Measurements from ENCODE around the gene GOLGA8T.
A peak's percentile ranks its signal among the peaks of the same experiment; 100 is the strongest.
"Not testable (repeated sequence)": the region's sequence is repeated elsewhere in the genome, so short reads cannot be mapped to it uniquely, and the experiment has no call there.

GOLGA8T gene

DNA sequence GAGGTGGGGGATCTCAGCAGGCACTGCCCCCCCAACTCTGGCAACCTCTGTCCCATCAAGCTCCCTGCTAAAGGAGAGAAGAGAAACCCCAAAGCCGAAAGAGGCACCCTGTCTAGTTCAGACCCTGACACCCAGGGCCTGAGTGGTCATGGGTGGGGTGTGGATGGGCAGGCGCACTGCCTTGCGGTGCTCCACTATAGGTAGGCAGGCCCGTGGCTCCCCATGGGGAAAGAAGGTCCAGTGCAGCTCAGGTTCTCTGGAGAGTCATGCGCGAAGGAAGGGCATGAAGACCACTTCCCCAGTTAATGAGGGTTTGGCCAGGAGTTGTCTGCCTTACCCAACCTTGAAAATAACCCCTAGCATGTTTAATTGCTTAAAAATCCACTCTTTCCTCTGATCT, 40.4 kb downstream of the GOLGA8T start:
- DNase-seq, H3K27me3 Mint-ChIP-seq, H3K4me3 Mint-ChIP-seq, H3K4me1 Mint-ChIP-seq, ATAC-seq, H3K27ac Mint-ChIP-seq, H3K9me3 Mint-ChIP-seq: not testable (repeated sequence)

DNA sequence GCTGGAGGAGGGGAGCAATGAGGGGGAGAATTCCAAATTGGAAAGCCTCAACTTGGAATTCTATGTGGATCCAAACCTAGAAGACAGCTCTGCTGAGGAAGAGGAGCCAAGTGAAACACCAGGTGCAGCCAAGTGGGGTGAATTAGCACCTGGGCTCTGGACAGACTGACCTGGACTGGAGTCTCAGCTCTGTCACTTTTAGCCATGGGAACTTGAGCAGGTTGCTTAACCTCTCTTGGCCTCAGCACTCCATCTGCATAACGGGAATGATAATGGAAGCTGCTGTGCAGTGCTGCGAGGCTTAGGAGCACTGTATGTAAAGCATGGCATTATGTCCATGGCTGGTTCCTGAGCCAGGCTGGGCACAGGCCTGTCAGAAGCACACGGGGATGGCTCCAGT, 41.8 kb downstream of the GOLGA8T start:
- not testable (repeated sequence) for H3K4me1 Mint-ChIP-seq, ATAC-seq, H3K9me3 Mint-ChIP-seq, H3K4me3 Mint-ChIP-seq, DNase-seq, H3K27me3 Mint-ChIP-seq, H3K27ac Mint-ChIP-seq

DNA sequence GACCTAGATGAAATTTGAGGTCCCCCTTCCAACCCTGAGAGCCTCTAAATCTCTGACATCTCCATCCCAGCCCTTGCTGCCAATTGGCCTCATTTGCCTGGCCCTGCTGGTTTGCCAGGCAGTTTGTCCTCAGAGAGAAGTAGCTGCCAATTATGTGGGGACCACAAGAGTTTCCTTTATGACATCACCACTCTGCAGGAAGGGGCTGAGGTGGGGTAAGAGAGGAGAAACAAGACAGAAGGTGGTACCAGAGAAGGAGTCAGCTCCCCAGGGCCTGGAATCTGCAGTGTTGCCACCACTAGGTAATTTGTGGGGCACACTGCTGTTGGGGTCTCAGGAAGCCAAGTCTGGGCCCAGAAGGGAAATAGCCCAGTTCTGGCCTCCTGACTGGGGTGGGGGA, 45.0 kb downstream of the GOLGA8T start:
- DNase-seq, H3K27me3 Mint-ChIP-seq, H3K27ac Mint-ChIP-seq, H3K4me1 Mint-ChIP-seq, H3K4me3 Mint-ChIP-seq, H3K9me3 Mint-ChIP-seq: not testable (repeated sequence)
- ATAC-seq, result peak; percentile 72

DNA sequence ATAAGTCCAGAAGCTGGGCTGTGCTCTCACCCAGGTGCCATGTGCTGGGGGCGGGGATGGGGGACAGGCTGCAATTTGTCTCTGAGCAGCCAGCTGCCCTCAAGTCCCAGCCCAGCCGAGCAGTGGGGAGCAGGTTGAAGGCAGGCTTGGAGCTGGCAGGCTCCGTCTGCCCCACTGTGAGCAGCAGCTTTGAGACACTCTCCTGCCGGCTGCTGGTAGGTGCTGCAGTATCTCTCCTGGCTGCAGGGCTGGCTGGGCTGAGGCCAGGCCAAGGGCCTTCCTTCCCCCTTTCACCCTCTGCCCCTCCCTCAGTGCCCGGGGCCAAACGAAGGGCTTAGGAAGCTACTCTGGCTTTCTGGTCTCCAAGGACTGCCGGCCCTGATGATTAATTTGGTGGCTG, 50.6 kb downstream of the GOLGA8T start:
- H3K27ac Mint-ChIP-seq, DNase-seq, H3K27me3 Mint-ChIP-seq, H3K4me1 Mint-ChIP-seq, ATAC-seq, H3K4me3 Mint-ChIP-seq, H3K9me3 Mint-ChIP-seq: not testable (repeated sequence)

DNA sequence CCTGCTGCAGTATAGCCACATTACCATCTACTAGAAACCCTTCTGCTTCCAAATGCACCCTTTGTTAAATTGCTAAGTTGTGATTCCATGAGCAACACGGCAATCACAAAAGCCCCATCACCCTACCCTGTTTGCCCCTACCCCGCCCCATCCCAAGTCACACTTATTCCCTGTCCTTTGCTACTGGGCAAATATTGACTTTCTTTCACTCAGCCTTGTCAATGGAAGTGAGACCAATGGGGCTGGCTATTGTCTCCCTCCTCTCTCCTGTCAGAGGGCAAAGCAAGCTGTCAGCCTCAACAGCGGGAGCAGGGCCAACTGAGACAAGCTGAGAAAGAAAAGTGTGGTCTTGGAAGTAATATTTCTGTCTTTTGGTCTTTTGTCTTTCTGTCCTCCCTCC, 52.6 kb downstream of the GOLGA8T start:
- H3K4me1 Mint-ChIP-seq, H3K4me3 Mint-ChIP-seq, ATAC-seq, H3K27me3 Mint-ChIP-seq, DNase-seq, H3K27ac Mint-ChIP-seq, H3K9me3 Mint-ChIP-seq: not testable (repeated sequence)

DNA sequence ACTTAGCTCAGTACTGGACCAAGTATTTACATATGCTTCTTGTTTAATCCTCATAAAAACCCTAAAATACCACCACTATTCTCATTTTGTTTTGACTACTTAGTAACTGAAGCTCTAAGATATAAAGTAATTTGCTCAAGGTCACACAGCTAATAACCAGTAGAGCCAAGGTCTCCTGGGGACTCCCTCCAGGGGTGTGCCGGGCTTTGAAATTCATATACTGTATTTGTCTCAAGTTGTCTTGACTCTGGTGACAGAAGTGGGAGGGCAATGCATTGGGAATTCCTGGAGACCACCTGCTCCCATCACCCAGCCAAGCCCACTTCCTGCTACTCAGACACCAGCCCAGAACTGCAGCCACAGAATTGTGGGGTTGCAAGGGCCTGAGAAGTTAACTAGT, 54.9 kb downstream of the GOLGA8T start:
- not testable (repeated sequence) for ATAC-seq, DNase-seq, H3K27me3 Mint-ChIP-seq, H3K4me1 Mint-ChIP-seq, H3K9me3 Mint-ChIP-seq, H3K4me3 Mint-ChIP-seq, H3K27ac Mint-ChIP-seq

DNA sequence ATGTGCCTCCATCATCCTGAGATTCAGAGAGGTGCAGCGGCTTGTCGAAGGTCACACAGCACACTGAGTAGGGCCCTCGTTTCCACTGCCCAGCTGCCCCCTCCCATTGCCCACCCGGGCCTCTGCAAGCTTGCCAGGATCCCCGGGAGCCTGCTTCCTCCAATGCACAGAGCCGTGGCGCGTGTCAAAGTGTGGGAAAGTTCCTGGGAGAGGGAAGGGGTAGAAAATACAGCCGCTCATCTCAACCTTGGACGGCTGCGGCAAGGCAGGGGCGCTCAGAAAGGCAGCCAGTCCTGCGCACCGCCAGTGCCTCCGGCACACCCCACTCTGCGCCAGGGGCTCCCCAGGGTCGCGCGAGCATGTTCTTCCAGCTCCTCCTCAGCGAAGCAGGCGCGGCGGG, 56.3 kb downstream of the GOLGA8T start:
- H3K4me1 Mint-ChIP-seq, H3K9me3 Mint-ChIP-seq, H3K27me3 Mint-ChIP-seq, DNase-seq, H3K4me3 Mint-ChIP-seq, H3K27ac Mint-ChIP-seq, ATAC-seq: not testable (repeated sequence)

DNA sequence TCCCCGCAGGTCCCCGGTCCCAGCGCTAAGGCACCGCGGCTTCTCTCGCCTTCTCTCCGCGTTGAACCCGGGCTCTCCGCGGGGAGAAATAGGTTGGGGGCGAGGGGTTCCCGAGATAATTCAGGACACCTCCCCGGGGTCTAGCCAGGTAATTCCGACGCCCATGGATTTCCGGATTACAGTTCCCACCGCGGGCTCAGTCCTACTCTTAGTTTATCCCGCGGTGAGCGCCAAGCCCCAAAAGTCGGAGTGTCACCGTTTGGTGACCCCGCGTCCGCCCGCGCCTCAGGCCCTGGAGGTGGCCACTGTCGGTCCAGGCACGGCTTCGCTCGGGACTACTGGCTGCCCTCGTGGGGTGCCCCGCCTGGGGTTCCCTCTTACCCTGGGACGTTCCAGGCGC, 56.8 kb downstream of the GOLGA8T start:
- DNase-seq, H3K27me3 Mint-ChIP-seq, H3K27ac Mint-ChIP-seq, H3K4me1 Mint-ChIP-seq, H3K9me3 Mint-ChIP-seq: not testable (repeated sequence)
- peak; percentile 35 for ATAC-seq
- peak overlapping the region in 1 of 2 donors; percentile 41 for H3K4me3 Mint-ChIP-seq

DNA sequence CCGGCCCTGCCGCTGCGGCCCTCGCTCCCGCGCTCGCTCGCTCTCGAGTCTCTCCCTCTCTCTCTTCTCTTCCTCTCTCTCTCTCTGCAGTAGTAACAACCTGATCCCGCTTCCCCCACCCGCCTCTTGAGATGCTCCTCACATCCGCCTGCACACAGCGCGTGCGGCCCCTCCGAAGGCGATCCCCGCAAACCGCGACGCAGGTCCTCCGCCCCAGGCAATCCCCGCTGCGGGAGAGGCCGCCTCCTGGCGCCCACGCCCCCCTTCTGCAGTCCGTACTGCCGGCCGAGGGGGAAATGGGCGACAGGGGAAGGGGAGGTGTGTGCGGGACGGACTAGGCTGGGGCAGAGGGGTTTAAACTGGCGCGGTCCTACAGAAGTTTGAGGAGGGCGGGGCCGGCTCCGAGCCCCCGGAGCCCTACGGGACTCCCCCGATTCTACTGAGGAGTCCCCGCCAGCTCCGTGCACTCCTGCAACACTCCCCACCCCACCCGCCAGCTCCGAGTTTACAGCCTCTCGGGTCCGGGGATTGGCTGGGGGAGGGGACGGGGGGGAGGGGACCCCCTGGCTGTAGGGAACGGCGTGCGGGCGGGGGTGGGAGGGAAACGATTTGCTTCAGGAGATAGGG, 57.4 kb downstream of the GOLGA8T start:
- H3K4me1 Mint-ChIP-seq, H3K27me3 Mint-ChIP-seq, H3K9me3 Mint-ChIP-seq, H3K27ac Mint-ChIP-seq: not testable (repeated sequence)
- DNase-seq (peak in 1 of 2 donors; percentile 1), ATAC-seq (peak; percentile 75)
- H3K4me3 Mint-ChIP-seq, result peak overlapping the region in 1 of 2 donors; percentile 57

DNA sequence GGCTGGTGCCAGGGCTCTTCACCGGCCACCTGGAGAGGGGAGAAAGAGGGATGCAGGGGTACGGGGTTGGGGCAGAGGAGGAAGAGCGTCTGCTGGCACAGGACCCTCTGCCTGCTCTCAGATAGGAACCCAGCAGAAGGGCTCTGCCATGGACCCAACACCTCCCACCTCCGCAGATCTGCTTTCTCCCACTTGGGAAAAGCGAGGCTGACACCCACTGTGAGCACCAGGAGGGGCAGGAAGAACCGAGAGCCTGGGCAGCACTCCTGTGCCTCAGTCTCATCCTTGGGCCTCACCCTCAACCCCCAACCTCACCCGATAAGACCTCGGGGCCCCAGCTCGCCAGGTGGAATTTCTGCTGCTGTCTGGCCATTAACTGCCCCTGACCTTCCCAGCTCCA, 58.0 kb downstream of the GOLGA8T start:
- H3K27ac Mint-ChIP-seq, ATAC-seq, DNase-seq, H3K27me3 Mint-ChIP-seq, H3K9me3 Mint-ChIP-seq, H3K4me3 Mint-ChIP-seq, H3K4me1 Mint-ChIP-seq: not testable (repeated sequence)
